Measurements from ENCODE around the gene AURKA.
"Not testable (repeated sequence)": the region's sequence is repeated elsewhere in the genome, so short reads cannot be mapped to it uniquely, and the experiment has no call there.

The AURKA gene

DNA sequence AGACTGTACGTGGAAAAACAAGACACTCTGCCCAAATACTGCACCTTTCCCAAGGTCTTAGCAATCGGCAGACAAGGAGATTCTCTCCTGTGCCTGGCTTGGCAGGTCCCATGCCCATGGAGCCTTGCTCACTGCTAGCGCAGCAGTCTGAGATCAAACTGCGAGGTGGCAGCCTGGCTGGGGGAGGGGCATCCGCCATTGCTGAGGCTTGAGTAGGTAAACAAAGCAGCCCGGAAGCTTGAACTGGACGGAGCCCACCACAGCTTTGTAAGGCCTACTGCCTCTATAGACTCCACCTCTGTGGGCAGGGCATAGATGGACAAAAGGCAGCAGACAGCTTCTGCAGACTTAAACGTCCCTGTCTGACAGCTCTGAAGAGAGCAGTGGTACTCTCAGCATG lies 55.3 kb downstream of the AURKA start:
- H3K4me1 Mint-ChIP-seq, ATAC-seq, H3K9me3 Mint-ChIP-seq, H3K27ac Mint-ChIP-seq, H3K4me3 Mint-ChIP-seq, DNase-seq: not testable (repeated sequence)
- H3K27me3 Mint-ChIP-seq = peaks cover 61% of the 10 kb centered on the region

DNA sequence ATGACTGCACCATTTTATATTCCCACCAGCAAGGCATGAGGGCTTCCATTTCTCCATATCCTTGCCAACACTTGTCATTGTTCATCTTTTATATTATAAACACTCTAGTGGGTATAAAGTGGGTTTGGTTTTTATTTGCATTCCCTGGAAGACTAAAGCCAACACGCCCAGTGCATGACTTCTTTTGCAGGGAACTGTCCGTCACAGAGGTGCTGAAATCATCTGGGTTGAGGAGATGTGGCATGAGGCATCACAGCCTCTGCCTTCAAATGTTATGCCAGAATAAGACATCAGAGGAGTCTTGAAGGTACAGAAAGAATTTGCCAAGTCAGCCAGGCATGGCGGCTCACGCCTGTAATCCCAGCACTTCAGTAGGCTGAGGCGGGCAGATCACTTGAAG lies 63.2 kb downstream of the AURKA start:
- no peak for DNase-seq
- H3K27me3 Mint-ChIP-seq = peaks cover 38% of the 10 kb centered on the region
- no peak overlapping the region for H3K27ac Mint-ChIP-seq
- H3K9me3 Mint-ChIP-seq = no peaks in the 10 kb centered on the region
- ATAC-seq = no peak
- H3K4me3 Mint-ChIP-seq = no peak overlapping the region
- no peaks in the 10 kb centered on the region for H3K4me1 Mint-ChIP-seq

DNA sequence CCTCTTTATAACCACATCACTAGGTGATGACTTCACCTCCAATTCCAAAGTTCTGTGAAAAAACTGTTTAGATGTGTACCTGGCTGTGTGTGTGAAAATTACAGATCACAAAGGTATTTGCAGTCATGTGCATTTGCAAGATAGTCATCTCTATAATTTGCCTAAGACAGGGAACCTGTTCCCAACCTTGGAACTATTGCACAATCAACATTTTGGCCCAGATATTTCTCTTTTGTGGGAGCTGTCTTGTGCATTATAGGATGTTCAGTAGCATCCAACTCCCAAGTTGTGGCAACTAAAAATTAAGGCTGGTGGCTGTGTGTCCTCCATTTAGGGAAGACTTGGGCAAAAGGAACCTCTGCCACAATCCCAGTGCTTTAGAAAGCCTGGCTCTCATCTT lies 67.2 kb downstream of the AURKA start:
- DNase-seq (no peak), ATAC-seq (no peak)
- H3K4me1 Mint-ChIP-seq = no peaks in the 10 kb centered on the region
- H3K27me3 Mint-ChIP-seq = peaks cover 40% of the 10 kb centered on the region
- no peak overlapping the region for H3K27ac Mint-ChIP-seq
- H3K9me3 Mint-ChIP-seq = no peaks in the 10 kb centered on the region
- H3K4me3 Mint-ChIP-seq = no peak overlapping the region

DNA sequence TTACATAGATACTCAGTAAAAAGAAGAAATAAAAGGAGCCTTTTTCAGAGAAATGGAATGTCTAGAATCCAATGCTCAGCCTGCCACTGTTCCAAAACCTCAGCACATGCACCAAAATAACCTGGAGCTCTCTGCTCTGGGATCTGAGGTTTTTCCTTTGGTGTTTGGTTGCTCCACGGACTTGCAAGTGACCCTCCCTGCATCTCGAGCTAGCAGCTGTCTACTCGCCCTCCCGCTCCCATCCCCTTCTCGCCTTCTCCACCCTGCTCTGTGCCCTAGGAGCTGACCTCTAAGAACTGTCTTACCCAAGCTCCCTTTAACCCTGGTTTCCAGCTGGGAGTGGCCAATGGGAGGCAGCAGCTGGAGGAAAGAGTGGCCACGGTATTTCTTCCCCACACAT lies 68.4 kb downstream of the AURKA start:
- Mint-ChIP-seq H3K27me3 (peaks cover 50% of the 10 kb centered on the region), H3K9me3 (no peaks in the 10 kb centered on the region), H3K27ac (no peak overlapping the region), H3K4me3 (no peak overlapping the region), H3K4me1 (peaks cover 7% of the 10 kb centered on the region)
- ATAC-seq (no peak), DNase-seq (no peak)

DNA sequence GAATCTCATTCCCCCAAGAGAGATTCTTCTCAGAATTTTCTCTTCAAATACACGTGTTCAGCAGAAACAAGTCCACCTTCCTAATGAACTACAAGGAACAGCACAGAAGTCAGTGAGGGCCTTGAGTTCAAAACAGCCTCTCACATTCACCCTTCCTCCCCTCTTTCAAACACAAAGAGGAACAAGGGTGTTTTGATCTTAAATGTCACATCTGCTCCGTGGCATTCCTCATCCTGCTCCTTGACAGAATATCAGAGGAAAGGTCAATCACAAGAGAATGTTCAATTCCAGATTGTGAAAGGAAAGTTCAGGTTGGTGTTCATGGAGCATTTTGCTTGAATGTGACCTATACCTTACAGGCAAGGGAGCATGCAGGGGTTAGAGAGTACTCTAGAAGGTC lies 68.8 kb downstream of the AURKA start:
- ATAC-seq (no peak), DNase-seq (no peak)
- H3K4me1 Mint-ChIP-seq = peaks cover 7% of the 10 kb centered on the region
- H3K4me3 Mint-ChIP-seq = no peak overlapping the region
- H3K27ac Mint-ChIP-seq = no peak overlapping the region
- H3K9me3 Mint-ChIP-seq = no peaks in the 10 kb centered on the region
- peaks cover 50% of the 10 kb centered on the region for H3K27me3 Mint-ChIP-seq

DNA sequence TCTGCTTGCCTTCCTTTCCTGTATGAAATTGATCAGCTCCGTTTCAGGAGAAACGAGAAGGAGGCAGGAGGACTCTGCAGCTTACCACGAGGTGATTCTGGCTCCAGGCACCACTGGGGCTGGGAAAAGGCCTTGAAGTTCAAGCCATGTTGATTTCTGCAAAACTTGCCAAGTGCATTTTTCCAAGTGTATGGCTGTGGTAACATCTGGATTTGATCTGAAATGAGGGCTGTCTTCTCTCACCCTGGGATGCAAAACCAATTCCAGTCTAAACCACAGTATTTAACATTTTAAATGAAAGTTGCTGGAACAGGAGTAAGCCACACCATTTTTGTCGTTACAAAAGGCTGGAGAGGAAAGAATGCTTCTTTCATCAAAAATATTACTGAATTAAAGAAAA lies 69.3 kb downstream of the AURKA start:
- Mint-ChIP-seq H3K9me3 (no peaks in the 10 kb centered on the region), H3K4me1 (peaks cover 7% of the 10 kb centered on the region), H3K27ac (no peak overlapping the region), H3K27me3 (peaks cover 52% of the 10 kb centered on the region), H3K4me3 (no peak overlapping the region)
- no peak for DNase-seq
- no peak for ATAC-seq

Measured in stimulated activated naive CD8-positive, alpha-beta T cell treated with anti-CD3 and anti-CD28 coated beads, Interleukin-15, amount 100 ng/mL, for 72 hours (primary cell).